RKO (cell line): ENCODE measurements around the gene TRMT1.
A peak's percentile ranks its signal among the peaks of the same experiment; 100 is the strongest.

Source experiments
- DNase-seq: peaks from one replicate; pipeline ENCODE4 v3.0.0-alpha.2; 2016; ENCODE audit warnings: low spot score

Gene TRMT1

DNA sequence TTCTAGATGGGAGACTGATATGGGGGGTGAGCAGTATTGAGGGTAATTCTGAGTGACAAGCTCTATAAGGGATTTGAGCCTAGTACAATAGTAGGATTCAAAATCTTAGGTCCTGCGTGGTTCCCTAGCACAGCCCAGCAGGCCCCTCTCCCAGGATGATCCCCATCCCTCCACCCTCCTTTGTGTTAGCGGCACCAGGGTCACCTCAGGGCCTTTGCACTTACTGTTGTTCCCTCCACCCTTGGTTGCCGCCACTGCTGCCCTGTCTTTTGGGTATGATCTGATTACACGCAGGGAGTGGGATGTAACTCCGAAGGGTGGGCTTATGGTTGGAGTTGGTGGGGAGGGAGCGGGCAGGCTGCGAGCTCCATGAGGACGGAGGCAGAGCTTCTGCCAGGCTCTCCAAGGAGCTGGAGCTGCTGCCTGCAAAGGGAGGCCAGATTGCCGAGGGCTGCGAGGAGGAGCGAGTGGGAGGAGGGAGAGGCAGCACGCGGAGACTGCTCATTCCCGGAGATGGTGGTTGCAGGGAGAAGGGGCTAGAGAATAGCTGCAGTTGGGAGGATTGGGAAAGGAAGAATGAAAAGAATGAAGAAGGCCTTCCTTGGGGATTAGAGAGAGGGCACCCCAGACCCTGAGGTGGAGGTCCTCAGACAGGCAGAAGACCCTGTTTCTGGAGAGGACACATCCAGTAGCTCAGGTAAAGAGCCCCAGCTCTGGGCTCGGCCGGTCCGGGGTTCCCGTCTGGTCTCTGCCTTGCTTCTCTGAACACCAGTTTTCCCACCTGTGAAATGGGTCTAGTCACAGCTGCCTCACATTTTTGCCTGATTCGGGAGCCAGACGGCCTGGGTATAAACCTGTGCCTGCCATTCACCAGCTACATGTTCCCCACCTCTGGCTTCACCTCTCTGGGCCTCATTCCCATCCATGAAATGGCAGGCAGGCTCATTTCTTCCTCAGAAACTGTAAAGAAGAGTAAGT is 6.7 kb upstream of the TRMT1 start:
- DNase-seq, result no peak

DNA sequence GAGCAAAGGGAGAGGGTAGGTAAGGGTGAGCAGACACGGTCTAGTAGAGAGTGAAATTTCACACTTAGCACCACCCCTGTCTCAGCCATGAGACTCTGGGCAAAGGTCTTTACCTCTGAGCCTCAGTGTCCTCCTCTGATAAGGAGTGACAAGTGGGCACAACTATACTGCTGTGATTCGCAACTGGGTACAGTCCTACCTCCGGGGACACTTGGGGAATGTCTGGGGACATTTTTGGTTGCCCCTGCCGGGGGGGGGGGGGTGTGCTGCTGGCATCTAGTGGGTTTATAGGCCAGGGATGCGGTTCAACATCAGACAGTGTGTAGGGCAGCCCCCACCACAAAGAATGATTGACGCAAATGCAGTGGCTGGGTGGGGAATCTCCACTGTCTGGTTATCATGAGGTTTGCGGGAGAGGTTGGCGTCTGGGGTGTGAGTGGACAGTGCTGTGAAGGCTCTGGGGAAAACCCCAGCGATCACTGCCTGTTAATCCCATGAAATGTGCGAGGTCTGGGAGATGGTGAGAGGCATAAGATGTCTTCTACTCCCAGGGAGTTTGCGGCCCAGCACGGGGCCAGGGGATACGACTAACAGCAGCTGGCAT is 5.8 kb upstream of the TRMT1 start:
- no peak for DNase-seq

DNA sequence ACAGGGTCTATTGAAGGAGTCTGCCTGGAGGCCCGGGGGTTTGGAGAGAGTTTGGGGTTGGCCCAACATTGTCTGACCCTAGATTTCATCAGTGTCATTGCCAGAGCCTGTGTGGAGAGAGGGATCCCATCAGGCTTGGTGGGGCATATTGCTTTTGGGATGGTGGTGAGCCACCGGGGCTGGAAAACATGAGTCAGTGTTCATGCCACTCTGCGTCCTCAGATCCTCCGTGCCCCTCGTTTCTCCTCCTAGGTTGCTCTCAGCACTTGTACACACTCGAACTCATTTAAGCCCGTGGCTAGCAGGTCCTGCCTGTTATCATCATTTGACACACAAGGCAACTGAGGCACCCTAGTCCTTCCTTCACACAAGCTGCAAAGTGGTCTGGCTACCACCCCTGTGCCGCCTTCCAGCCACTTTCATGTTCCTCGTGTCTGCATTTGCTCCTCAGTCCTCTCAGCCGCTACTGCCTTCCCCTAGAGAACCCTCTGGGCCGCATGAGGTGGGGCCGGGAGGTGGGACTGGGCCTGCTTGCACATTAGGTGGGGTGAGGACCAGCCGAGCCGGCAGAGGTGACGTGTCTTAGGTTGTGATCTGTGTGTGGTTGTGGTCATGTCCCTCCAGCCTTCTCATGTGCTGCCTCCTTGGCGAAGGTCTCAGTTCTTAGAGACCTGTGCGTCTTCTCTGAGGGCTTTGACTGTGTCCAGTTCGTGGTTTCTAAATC is 5.2 kb upstream of the TRMT1 start:
- DNase-seq, result no peak

DNA sequence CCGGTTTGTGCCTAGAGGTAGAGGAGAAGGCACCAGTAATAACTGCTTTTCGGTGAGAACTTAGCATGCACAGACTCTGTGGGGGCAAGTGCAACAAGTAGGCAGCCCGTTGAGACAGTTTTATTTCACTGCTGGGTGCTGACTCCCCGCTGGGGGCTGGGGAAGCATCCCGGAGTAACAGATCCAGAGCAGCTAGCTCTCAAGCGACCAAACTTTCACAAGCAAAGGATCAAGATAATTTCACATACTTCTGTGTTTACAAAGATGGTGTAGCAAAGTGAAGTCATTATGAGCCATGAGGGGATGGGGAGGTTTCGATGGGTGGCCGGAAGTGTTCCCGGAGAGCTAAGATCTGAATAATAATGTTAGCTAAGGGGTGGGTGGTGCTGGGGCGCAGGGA is 4.3 kb upstream of the TRMT1 start:
- DNase-seq, result peak; percentile 61

DNA sequence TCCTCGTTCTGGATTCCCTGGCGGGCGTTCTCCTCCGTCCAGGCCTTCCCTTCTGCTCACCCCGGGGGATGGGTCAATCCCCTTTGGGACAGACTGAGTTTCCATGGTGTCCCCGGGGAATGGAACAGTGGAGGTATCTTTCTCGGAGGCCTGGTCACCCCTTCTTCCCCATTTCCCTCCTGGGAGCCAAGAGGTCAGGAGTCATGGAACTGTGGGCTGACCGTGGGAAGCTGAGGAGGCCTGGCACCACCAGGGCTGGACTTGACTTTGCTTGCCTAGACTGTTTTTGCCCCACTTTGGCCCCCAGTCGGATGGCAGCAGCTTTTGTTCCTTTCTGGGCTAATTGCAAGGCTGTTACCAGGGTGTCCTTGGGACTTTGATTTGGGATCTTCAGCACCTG is 3.5 kb upstream of the TRMT1 start:
- DNase-seq, result no peak

DNA sequence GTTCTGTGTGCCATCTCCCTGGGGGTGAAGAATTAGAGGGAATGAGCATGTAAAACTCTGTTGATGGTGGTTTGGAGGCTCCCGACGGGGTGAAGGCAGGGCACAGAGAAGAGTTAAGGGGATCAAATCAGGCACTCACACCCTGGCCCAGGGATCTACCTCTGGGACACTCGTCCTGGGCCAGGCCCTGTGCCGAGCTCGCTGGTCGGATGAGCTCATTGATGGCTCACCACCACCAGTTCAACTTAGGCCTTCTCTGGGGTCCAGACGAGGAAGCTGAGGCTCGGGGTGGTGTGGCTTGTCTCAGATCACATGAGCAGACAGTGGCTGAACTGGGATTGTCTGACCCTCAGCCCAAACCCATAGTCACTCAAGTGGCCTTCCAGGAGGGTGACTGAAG is 3.1 kb upstream of the TRMT1 start:
- no peak for DNase-seq

DNA sequence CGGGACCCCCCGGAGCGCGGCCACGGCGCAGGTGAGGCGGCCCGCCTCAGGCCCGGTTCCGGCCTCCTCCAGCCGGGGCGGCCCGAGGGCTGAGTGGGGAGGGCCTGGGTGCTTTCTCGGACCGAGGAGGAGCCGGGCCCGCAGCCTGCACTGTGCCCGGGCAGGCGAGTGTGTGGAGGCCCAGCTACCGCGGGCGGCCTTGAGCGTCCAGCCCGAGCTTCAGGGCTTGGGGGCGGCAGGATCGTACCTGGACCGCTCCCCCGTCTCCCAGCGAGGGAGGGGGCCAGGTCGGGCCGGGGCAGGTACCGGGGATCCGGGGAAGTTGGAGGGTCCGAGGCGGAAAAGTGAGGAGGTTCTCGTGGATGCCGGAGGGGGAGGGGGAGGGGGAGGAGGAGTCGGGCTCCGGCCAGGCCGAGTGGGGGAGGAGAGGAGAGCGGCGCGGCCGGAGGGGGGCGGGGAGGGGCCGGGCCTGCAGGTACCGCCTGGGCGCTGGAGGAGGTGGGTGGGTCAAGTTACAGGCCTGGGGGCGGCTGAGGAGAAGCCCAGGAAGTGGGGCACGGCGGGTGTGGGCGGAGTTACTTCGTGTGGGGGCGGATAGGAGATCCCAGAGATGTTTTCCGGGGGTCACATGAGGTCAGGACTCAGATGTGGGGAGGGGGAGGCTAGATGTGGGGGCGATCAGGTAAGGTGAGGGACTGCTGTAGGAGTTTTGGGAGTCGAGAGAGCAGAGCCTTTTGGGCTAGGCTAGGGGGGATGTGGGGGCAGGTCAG is 2.1 kb upstream of the TRMT1 start:
- peak; percentile 40 for DNase-seq

DNA sequence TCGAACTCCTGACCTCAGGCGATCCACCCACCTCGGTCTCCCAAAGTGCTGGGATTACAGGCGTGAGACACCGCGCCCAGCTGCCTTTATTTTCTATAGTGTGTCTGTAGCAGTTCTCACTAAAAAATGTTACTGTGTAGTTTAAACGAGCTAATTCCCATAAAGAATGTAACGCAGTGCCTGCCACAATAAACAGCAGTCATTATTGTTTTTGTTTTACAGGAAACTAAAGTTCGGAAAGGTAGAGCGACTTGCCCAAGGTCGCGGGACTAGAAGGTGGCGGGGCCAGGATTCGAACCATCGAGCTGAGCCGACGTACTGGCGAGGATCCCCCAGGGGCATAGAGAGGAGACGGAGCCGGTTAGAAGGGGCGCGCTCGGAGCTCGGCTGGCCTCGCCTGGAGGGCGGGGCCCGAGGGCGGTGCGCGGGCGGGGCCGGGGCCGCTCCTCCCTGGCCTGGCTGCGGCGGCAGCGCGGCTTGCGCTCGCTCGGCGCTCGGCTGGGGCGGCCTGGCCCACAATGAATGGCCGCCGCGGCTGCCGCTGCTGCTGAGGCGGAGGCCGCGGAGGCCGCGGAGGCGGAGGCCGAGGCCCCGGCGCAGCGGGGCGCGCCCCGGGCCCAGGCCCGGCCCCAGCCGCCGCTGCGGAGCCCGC is 1.4 kb upstream of the TRMT1 start, which contains the start of gene NACC1:
NACC1 (plus strand) TSS at position 493 of the 652 bp plus-strand sequence. CDS start 16,944 bp downstream, outside the sequence.
- DNase-seq, result peak; percentile 95

DNA sequence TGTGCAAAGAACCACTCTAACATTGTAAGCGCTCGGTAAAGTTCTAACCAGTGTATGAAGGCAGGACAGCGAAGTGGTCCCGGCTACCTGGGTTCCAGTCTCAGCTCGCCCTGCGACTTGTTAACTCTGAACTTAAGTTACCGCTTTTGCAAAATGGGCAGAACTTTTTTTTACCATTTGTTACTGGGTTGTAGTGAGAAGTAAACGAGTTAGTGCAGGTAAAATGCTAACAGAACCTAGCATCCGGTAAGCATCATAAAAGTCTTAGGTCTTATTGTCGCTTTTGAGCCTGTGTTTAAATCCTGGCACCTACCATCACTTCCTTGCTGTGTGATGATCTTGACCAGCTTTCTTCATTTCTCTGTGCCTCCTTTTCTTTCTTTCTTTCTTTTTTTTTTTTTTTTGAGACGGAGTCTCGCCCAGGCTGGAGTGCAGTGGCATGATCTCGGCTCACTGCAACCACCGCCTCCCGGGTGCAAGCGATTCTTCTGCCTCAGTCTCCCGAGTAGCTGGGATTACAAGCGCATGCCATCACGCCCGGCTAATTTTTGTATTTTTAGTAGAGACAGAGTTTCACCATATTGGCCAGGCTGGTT is 734 bp upstream of the TRMT1 start:
- DNase-seq, result peak; percentile 63

DNA sequence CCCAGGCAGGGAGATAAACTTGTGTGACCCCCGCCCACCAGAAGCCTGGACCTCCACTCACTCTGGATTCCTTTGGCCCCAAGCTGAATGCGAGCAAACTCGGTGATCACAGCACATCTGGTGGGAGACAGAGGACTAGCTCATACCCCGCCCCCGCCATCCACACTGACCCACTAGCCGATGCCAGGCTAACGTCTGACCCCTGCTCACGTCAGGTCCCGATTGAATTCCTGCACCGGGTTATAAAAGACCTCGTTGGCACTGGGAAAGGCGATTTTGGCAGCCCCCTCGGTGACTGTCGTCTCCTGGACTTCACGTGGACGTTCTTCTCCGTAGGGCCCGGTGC is 631 bp downstream of the TRMT1 start:
- peak; percentile 58 for DNase-seq

DNA sequence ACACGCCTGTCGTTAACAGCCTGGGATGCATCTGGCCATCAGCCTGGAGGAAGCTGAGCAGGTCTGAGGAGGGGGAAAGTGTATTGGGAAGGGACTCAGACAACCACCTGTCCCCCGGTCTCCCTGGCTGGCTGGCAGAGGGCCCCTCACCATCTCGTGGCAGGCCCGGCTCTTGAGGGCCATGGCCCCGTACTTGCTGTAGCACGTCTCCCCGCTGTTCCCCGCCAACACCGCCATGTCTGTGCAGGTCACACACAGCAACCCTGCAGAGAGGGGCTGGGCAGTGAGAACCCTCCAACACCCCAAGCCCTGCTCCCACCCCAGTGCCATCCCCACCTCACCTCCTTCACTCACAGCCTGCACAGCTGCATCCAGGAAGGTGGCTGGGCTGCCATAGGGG is 4.0 kb downstream of the TRMT1 start:
- DNase-seq, result no peak

DNA sequence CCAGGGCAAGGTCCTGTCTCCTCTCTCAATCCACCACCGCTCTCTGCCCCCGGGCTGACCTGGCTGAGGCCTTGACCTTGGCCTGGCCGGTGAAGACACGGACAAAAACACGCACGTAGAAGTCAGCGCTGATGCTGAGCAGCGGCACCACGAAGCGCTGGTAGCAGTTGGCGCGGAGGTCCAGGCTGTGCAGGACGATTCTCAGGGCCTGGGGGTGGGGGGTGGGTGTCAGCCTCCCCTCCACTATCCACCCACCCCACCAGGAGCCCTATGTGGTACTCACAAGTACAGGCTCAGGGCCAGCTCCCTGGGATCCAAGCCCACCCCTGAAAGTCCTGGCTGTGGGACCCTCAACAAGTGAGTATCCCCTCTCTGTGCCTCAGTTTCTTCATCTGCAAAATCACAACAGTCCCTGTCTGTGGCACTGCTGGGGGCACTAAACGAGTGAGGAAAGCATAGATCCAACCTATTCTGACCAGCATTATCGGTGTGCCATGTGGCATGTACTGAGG is 6.4 kb downstream of the TRMT1 start:
- no peak for DNase-seq

DNA sequence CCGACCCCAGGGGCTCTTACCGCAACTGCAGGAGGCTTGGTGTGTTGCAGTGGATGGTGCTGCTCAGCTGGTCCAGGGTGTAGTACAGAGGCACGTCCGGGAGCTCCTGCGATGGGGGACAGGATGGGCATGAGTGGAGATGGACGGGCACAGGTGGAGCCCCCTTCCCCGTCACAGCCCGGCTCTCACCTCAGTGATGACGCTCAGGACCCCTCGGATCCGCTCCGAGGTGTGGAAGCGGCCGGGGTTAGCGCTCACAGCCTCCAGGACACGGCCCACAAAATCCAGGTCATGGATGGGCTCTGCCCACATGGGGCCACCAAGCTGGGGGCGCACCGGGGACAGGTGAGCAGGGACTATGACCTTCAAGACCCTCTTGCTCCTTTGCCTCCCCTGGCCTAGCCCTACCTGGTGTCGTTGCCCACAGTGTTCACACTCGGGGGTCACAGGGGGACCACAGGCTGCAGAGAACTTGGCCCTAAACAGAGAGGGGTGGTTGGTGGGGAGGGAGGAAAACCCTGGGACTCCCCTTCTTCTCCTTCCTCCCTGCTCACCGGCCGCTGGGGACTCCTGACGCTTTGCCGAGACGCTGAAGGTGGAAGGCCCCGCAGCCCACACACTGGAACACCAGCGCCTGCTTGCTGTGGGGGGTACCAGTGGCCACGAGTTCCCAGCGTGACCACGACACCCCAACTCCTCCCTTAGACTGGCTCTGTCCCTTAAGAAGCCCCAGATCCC is 7.0 kb downstream of the TRMT1 start:
- DNase-seq, result no peak

DNA sequence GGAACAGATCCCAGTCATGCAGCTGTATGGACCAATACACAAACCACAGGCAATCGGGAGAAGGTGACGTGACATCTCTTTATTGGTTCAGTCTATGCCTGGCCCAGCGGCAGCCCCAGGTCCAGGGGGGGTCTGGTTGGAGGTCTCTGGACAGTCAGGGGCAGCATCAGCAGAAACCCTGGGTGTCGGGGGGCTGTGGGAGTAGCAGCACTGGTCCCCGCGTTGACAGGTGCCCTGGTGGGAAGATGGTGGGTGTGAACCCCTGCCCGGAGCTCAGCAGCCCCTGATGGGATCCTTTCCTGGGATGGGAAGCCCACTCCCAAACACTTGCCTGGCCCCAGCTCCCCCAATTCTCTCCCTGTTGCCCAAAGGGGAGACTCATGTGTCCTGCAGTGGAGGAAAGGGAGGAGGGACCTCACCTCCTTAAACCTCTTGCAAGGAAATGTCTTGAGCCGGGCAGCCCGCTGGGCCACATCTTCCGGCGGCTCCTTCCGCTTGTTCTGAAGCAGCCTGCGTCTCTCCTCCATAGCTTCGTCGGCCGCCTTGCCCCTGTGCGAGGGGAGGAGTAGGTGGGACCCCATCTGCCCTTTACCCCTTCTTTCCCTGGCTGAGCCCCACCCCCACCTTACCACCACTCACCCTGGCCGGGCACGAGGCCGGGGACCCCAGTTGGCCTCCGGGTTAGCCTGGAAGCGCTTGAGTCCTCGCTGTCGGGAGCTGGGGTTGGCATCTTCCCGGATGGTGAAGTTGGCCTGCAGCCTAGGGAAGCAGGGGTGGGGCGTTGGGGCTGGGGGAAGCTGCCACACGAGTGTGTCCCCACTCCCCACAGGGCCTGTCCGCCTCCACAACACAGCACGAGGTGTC is 11.5 kb downstream of the TRMT1 start:
- DNase-seq, result no peak

DNA sequence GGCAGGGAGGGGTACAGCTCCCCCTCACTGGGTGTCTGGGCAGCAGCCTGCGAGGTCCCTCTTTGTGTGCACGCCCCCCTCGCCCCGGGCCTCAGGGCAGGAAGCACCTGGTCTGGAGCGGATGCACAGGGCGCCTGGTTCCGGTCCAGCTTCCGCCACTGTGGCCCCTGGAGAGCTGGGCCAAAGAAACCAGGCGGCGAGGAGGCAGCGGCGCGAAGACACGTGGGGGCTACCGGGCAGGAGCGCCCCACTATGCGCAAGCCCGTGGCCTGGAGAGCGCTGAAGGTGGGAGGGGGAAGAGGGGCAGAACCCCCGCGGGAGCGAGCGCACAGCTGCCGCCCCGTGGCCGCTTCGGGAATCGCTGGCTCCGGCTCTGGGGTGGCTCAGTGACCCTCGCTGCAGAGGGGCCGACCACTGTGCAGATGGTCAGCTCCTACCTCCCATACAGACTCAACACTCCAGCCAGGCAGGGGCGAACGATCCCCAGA is 12.1 kb downstream of the TRMT1 start:
- DNase-seq, result no peak

DNA sequence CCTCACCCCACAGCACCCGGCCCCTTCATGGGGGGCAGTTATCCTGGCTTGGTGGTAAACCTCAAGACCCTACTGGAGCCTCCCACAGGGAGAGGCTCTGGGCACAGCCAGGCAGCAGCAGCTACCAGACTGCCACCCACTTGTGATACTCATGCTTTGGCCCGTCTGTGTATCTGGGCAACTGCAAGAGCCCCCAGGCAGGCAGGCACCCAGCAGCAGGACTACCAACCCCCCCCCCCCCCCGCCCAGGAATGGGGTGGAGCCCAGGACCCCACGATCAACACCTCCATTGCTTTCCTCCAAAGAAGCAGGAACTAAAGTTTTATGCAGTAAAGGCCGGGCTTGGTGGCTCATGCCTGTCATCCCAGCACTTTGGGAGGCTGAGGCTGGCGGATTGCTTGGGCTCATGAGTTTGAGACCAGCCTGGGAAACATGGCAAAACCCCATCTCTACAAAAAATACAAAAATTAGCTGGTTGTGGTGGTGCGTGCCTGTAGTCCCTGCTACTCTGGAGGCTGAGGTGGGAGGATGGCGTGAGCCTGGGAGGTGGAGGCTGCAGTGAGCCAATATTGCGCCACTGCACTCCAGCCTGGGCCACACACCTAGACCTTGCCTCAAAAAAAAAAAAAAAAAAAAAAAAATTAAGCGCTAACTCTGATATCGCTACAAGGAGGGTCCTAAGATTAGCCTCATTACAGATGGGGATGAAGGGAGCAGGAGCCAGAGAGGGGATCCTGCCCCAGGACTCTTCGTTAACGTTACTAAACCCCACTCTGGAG is 12.8 kb downstream of the TRMT1 start:
- DNase-seq, result no peak

DNA sequence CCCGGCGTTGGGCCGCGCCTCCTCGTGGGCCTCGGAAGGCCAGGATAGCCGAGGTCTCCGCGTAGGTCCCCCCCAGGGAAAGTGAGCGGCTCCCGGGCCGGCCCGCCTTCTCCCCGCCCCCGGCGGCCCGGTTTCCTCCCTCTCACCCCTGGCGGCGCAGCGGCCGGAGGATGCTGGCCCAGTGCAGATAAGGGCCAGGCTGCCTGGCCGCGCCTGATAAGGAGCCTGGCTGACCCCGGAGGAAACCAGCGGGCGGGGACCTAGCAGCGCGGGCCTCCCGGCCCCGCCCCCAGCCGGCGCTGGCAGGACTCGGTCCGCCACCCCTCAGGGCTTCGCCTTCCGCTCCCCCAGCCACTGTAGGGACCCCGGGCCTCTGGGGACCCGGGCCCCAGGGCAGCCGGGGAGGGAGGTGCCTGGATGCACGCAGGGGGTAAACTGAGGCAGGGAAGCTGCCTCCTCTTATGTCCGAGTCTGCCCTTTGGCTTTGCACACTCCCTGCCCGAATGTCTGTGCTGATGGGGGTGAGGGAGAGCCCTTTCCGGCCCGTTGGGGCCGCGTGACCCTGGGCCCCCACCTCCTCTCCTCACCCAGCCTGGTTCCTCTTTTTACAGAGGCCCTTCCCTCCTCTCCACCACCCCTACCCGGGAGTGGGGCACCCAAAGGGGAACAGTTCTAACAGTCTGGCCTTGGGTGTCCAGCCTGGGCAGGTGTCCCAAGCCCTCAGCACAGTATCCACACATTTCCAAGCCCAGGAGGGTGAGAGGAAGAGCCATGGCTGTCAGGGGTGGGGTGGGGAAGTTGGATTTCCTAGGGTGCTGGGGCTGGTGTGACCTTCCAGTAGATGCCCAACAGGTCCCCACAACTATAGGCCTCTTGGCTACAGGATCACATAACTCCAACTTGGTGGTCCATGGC is 13.6 kb downstream of the TRMT1 start, which contains the start of gene LYL1:
LYL1 (minus strand) TSS at position 193 of the 915 bp plus-strand sequence. CDS start 1,687 bp downstream, outside the sequence.
- DNase-seq, result no peak
